ENCODE data around the gene FOXD3.
"Not testable (repeated sequence)": the region's sequence is repeated elsewhere in the genome, so short reads cannot be mapped to it uniquely, and the experiment has no call there.

FOXD3 gene

DNA sequence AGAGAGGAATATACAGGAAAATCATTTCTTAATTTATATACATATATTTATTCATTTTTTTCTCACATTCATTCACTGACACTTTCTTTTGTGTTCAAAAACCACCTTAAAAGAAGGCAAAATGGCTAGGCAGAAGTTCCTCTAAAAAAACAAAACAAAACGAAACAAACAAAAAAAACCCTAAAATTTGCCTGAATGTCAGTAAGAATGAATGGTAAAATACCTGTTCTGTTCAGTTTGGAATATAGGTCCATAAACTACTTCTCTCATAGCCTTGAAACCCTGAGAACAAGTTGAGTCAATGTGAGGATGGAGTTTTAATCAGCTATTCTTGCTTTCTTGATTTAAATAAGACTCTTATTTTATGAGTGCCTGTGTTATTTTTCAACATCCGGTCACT lies 30.4 kb downstream of the FOXD3 start:
- DNase-seq (ENCODE audit: extremely low spot score, insufficient read length, low read depth) = no peak
- FAIRE-seq = no peak

DNA sequence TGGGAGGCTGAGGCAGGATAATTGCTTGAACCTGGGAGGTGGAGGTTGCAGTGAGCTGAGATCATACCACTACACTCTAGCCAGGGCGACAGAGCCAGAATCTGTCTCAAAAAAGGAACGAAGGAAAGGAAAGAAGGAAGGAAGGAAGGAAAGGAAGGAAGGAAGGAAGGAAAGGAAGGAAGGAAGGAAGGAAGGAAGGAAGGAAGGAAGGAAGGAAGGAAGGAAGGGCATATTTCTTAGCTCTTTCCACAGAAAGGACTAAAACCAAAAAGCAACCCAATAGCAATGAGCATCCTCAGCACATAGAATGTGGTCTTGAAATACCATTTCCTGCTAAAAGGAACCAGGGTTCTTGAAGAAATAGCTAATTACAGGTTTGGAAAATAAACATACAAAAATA lies 33.9 kb downstream of the FOXD3 start:
- not testable (repeated sequence) for DNase-seq (ENCODE audit: extremely low spot score, insufficient read length, low read depth); FAIRE-seq

DNA sequence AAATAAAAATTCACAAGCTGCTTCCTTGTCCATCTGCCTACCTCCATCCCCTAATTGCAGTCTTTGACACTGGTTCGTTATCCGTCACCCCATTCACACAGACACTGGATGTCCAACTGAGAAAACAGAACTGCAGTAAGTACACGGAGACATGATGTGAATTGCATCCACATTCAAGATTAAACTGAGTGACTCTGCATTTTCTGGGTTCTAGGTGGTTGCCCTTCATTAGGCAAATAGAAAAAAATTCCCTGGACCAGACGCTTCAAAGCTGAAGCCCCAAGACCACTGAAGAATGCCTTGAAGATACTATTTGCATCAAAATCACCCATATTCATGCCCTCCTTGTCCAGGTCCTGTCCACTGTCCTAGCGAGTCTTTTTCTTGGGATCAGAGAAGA lies 37.2 kb downstream of the FOXD3 start:
- no peak for DNase-seq (ENCODE audit: extremely low spot score, insufficient read length, low read depth)
- no peak for FAIRE-seq

DNA sequence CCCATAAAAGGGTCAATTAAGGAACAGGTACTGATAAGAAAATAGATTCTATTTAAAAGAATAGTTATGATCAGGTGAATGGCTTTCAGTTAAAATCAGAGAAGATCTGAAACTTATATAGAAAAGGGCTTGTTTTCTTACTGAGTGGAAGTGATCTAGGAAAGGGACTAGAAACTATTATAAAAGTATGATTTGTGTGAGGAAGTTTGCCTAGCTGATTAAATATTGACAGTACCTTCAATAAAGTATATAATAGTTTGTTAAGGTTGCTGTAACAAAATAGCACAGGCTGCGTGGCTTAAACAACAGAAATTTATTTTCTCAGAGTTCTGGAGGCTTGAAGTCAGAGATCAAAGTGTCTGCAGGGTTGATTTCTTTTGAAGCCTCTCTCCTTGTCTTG lies 39.7 kb downstream of the FOXD3 start:
- no peak for DNase-seq (ENCODE audit: extremely low spot score, insufficient read length, low read depth)
- no peak for FAIRE-seq

DNA sequence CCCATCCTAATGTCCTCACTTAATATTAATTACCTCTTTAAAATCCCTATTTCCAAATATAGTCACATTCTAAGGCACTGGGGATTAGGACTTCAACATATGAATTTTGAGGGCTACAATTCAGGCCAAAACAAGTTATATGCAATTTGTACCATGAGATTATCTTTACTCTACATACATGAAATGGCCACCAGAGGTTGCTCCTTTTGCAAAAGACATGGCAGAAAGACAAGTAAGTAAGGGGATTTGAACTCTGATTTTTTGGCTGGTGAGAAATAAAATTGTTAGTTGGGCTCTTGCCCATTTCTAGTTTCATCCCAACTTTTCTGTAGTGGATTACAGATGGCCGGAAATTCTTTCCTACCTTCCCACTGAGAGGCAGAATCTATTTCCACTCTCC lies 40.2 kb downstream of the FOXD3 start:
- no peak for DNase-seq (ENCODE audit: extremely low spot score, insufficient read length, low read depth)
- no peak for FAIRE-seq

DNA sequence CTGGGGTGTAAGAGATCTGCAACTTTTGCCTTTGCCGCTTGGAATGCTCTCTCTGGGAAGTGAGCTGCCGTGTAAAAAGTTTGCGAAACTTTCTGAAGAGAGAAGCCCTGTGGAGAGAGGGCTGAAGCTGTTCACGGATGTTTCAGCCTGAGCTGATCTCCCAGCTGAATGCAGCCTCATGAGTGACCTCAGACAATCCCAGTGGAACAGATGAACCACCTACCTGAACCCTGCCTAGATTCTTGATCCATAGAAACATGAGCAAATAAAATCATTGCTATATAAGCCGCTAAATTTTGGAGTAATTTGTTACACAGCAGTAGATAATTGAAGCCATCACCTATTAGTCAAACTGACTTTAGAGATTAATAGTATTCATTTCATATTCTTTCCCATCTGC lies 40.6 kb downstream of the FOXD3 start:
- FAIRE-seq (no peak), DNase-seq (ENCODE audit: extremely low spot score, insufficient read length, low read depth) (no peak)

DNA sequence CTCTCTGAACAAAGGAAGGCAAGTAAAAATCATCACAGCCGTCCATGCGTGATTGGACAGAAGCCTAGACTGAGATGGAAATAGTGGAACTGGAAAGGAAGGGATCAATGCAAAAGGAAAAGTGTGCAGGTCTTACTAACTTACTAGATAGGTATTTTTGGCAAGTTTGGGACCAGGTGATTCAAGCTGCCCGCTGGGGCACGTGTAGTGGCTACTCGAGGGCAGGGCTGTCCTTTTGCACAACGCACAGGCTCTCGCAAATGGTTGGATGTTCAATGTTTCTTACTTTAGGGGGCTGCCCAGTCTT lies 44.5 kb downstream of the FOXD3 start:
- FAIRE-seq (peak; percentile 15), DNase-seq (ENCODE audit: extremely low spot score, insufficient read length, low read depth) (no peak)

DNA sequence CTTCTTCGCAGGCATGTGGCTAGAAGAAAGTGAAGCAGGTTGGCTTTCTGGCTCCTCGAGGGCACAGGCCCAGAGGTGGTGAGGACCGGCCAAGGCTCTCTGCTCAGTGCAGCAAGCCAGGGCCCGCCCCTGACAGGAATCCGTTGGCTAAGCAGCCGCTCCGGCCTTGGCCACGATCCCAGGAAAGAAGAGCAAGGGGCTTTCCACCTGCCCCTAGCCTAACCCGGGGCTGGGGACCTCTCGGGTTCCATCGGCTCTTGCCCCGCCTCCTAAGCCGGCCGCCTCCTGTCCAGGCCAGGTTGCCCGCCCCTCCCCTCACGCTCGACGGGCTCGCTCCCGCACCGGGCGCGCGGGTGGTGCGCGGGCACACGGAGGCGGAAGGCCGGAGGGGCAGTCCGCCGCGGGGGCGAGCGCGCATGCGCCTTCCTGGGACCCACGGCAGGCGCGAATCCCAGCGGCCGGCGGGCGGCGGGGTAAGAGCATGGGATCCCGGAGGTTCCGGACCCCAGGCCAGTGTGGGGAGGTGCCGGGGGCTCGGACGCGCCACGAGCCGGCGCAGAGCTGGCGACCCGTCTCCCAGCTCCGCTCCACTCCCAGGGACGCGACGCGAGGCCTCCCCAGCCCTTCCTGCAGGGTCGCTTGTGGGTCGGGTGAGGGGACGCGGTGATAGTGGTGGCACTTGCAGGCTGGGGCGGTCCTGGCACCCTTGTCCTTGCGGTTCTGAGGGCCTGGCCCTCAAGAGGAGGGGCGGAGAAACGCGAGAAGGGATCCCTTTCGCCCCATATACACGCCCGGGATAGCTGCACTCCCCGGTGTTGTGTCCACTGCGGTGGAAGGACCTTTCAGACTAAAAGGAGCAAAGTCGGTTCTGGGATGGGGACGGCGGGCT lies 45.1 kb downstream of the FOXD3 start, which contains the start of gene ALG6:
TSS of gene ALG6 (plus strand) at position 413 of the 889 bp plus-strand sequence. CDS start 3,351 bp downstream, outside the sequence.
- FAIRE-seq = peak; percentile 93
- peak; percentile 96 for DNase-seq (ENCODE audit: extremely low spot score, insufficient read length, low read depth)

DNA sequence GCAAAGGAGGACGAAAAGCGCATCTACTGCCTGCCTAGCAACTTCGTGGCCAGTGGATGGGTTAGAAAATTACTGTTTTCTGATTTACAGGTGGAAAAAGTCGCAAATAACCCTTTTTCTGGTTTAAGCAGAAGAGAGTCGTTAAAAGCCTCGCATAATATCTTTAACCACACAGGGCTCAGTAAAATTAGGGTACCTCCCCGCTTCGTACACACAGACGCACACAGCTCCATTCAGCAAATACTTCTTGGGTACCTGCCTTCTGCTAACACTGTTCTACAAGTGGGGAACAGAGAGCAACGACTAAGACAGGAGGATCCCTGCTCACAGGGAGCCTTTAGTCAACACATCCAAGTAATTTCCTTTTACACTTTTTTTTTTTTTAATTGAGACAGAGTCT lies 45.8 kb downstream of the FOXD3 start:
- DNase-seq (ENCODE audit: extremely low spot score, insufficient read length, low read depth) (no peak), FAIRE-seq (peak; percentile 44)
